Astrocyte of the spinal cord (primary cell): Measurements from ENCODE around the gene PREB.

ENCODE experiments used
- DNase-seq: peaks from one replicate; pipeline ENCODE4 v3.0.0; 2011; ENCODE audit warnings: low read depth, low spot score
- H3K4me3 ChIP-seq: 2 replicates; pipeline ENCODE4 v1.5.1; 2011; ENCODE audit warnings: low read depth, mild to moderate bottlenecking, low read length, moderate library complexity
- in situ Hi-C: cut with HindIII; loops from 2 replicates; pipeline ENCODE4 v1.10.0; 2017; ENCODE audit warnings: low sequenced_read_pairs
- TF ChIP-seq, protein P1 (sequence below): IDR thresholded peaks from 2 replicates; pipeline ENCODE4 v1.5.1; 2012; ENCODE audit warnings: low read depth, mild to moderate bottlenecking, low read length, inconsistent platforms

The PREB gene

DNA sequence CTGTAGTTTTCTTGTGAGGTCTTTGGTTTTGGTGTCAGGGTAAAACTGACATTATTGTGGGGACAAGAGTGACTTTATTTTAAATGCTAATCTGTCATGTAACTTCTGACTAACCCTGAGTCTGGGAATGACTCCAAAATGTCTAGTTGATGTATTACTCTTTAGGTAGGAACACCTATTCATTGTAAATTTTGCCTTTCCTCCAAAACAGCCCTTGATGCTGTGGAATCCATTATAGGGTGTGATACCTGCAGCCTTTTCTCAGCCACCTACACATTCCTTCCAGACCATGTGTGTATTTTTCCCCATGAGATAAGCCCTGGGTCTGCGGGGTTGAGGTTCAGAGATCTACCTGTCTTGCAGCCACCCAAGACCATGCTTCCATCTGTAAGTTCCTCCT is 8.8 kb upstream of the PREB start:
- DNase-seq, result no peak
- TF ChIP-seq, protein P1, sequence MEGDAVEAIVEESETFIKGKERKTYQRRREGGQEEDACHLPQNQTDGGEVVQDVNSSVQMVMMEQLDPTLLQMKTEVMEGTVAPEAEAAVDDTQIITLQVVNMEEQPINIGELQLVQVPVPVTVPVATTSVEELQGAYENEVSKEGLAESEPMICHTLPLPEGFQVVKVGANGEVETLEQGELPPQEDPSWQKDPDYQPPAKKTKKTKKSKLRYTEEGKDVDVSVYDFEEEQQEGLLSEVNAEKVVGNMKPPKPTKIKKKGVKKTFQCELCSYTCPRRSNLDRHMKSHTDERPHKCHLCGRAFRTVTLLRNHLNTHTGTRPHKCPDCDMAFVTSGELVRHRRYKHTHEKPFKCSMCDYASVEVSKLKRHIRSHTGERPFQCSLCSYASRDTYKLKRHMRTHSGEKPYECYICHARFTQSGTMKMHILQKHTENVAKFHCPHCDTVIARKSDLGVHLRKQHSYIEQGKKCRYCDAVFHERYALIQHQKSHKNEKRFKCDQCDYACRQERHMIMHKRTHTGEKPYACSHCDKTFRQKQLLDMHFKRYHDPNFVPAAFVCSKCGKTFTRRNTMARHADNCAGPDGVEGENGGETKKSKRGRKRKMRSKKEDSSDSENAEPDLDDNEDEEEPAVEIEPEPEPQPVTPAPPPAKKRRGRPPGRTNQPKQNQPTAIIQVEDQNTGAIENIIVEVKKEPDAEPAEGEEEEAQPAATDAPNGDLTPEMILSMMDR, result no peak
- in situ Hi-C loops, result no loop called here
- no peak overlapping the region for H3K4me3 ChIP-seq

DNA sequence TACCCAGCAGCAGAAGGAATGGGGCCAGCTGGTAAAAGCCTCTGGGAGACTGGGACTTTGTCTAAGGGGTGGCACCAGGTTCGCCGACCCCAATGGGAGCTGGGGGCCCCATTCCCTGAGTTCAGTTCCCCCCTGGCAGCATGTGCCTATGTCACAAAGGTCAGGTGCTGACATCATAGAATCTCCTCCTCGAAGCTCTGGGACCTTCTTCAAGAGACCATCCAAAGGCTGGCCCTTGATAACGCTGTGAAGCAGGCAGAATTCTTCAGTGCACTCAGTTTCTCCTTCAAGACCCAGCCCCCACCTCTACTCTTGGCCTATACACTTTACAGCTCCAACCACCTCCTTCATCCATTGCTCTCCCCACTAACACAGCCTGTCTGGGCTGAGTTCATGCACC is 4.9 kb upstream of the PREB start, which contains the start of gene PRR30:
Gene PRR30 (minus strand): TSS at position 101 of the 400 bp plus-strand sequence. CDS start 1,081 bp downstream, outside the sequence.
- no peak for DNase-seq
- in situ Hi-C loops, result no loop called here
- TF ChIP-seq, protein P1, result no peak
- H3K4me3 ChIP-seq, result no peak within 1 kb of the TSS

DNA sequence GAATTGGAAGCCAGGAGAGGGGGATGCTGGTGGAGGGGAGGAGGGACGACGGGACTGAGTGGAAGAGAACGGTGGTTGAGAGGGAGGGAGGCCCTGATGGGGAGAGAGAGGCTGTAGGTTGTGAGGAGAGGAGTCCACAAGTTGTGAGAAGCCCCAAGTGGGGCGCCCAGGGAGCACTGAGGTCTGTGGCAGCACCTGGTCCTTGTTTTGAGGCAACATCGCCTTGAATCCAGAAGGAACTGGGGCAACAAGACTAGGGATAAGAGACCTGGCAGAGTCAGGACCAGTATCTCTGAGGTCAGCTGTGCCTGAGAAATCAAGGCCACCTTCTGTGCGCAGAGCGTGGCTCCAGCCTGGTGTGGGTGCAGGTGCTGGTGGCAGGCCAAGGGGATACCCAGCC is 3.7 kb upstream of the PREB start:
- DNase-seq, result no peak
- TF ChIP-seq, protein P1, result no peak
- no peak overlapping the region for H3K4me3 ChIP-seq
- in situ Hi-C loops, result no loop called here

DNA sequence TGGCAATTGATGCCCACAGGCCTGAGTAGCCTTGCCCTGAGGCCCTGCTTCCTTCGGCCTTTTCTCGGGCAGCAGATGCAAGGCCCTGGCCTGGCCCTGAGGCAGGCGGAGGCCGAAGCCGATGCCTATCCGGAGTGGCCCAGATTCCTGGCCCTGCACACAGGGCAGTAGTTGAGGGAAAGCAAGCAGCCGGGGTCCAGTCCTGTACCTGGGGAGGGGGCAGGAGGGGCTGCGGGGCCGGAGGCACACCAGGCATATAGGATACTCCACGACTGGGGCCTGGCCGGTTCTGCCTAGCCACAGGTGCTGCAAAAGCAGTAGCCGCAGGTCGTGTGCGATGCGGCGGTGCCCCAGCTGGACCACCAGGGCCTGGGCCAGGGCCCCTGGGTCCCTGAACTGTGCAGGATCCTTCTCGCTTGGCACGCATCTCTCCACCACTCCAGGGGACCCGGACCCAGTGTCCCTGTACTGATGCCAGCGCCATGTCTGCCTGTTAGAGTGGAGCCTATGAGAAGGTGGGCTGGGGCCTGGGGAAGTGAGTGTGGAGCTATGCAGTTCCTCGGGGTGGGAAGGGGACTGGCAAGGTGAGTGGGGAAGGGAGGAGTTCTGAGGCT is 3.0 kb upstream of the PREB start:
- DNase-seq, result no peak
- in situ Hi-C loops, result no loop called here
- H3K4me3 ChIP-seq, result no peak overlapping the region
- TF ChIP-seq, protein P1, result no peak

DNA sequence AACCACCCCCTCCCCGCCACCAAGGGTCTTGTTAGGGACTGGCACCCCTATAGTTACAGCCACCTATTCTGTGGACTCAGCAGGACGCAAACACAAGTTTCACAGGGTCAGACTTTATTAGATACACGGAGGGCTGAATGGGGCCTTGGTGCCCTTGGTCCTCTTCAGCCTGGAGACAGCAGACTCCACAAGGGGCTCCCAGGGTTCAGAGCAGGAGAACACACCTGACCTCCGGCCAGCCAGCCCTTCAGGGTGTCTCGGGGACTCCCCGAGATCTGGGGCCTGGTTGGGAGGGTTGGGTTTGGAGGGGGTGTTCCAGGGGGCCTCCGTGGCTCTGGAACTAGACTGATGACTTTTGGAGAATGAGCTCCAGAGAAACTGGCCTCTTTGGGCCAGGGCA is 2.3 kb upstream of the PREB start:
- DNase-seq, result no peak
- H3K4me3 ChIP-seq, result no peak overlapping the region
- TF ChIP-seq, protein P1, result no peak
- in situ Hi-C loops, result no loop called here

DNA sequence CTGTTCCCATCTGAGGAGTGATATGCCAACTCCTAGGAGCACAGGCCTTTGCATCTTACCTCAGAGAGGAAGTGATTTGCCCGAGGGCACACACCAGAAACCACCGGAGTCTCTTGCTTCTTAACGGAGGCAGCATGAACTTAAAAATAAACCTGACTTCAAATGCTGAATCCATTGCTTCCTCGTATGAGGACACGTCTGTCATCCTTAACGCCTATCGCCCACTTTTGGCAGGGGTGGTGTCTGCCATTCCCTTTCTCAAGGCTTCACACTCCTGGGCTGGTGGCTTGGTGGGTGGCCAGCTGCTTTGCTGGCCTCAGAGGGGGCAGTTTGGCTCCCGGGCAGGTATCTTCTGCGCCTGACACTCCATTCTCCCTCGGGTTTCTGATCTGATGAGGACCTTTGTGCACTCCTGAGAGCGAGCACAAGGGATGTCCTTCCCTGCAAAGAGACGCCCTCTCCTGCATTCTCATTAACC is 1.1 kb upstream of the PREB start:
- DNase-seq, result no peak
- in situ Hi-C loops, result no loop called here
- TF ChIP-seq, protein P1, result no peak
- H3K4me3 ChIP-seq, result no peak overlapping the region
